ENCODE results near the gene KRTAP13-1.

KRTAP13-1 gene

DNA sequence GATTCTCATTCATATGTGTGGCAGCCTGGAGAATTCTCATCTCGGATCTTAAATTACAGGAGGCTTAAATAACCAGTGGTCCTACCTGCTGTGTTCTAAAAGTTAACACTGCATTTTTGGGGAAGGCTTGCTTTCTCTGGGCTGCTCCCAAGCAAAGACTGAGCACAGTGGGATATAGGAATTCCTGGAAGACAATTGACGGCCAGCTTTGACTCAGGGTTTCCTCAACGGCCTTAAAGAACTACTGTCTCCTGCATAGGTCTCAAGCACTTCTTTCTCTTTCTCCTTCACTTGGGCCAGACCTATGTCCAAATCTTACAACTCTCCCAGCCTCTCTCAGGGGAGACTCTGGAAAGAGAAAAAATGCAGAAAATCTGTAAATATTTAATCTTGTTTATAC lies 30.9 kb downstream of the KRTAP13-1 start:
- DNase-seq (ENCODE audit: low spot score), result no peak
- in situ Hi-C loops (cut with MboI; ENCODE audit: low sequenced_read_pairs, unreplicated experiment), result loop anchor here (25.0 kb wide), 1 partner anchor 111 kb away; the partner anchor contains the start of gene KRTAP19-6
- TF ChIP-seq, protein P1, sequence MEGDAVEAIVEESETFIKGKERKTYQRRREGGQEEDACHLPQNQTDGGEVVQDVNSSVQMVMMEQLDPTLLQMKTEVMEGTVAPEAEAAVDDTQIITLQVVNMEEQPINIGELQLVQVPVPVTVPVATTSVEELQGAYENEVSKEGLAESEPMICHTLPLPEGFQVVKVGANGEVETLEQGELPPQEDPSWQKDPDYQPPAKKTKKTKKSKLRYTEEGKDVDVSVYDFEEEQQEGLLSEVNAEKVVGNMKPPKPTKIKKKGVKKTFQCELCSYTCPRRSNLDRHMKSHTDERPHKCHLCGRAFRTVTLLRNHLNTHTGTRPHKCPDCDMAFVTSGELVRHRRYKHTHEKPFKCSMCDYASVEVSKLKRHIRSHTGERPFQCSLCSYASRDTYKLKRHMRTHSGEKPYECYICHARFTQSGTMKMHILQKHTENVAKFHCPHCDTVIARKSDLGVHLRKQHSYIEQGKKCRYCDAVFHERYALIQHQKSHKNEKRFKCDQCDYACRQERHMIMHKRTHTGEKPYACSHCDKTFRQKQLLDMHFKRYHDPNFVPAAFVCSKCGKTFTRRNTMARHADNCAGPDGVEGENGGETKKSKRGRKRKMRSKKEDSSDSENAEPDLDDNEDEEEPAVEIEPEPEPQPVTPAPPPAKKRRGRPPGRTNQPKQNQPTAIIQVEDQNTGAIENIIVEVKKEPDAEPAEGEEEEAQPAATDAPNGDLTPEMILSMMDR (IDR thresholded peaks at IDR 0.05; ENCODE audit: borderline replicate concordance, control extremely low read depth, extremely low read depth, insufficient read depth, missing control alignments), result no peak

DNA sequence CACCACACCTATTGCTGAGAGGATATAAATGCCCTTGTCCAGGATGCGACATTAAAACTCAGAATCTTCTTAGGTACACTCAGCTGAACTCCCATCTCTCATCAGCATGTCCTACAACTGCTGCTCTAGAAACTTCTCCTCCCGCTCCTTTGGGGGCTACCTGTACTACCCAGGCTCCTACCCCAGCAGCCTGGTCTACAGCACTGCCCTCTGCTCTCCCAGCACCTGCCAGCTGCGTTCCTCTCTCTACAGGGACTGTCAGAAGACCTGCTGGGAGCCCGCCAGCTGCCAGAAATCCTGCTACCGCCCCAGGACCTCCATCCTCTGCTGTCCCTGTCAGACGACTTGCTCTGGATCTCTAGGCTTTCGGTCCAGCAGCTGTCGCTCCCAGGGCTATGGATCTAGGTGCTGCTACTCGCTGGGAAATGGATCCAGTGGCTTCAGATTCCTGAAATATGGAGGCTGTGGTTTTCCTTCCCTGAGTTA lies 34.4 kb downstream of the KRTAP13-1 start, which contains the start of gene KRTAP13-4:
TSS of gene KRTAP13-4 (plus strand) at position 51 of the 486 bp plus-strand sequence. CDS start at position 107, 56 bp downstream.
- in situ Hi-C loops (cut with MboI; ENCODE audit: low sequenced_read_pairs, unreplicated experiment), result loop anchor here (25.0 kb wide), 1 partner anchor 107 kb away; the partner anchor contains the start of gene KRTAP19-6
- no peak for DNase-seq (ENCODE audit: low spot score)
- TF ChIP-seq, protein P1 (IDR thresholded peaks at IDR 0.05; ENCODE audit: borderline replicate concordance, control extremely low read depth, extremely low read depth, insufficient read depth, missing control alignments), result no peak

DNA sequence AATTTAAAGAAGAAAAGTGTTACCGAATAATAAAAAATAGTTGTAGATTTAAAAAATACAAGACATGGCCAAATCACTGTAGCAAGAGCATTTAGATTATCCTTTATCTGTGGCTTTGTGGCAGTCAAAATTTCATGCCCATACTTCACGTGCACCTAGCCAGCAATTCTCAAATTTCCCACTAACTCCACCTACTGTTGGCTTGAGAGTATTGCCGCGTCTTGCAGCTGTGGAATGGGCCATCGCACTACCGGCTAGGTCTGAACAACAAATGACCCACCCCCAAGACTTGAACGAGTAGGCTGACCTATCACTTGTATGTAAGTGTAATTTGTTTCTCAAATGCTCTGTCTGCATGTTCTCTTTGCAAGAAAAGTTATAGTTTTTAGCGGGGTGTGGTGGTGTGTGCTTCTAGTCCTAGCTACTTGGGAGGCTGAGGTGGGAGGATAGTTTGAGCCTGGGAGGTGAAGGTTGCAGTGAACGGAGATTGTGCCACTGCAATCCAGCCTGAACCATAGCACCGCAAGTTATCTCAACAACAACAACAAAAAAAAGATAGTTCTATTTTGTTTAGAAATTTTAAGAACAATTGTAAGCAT lies 38.3 kb downstream of the KRTAP13-1 start:
- DNase-seq (ENCODE audit: low spot score), result no peak
- in situ Hi-C loops (cut with MboI; ENCODE audit: low sequenced_read_pairs, unreplicated experiment), result loop anchor here (25.0 kb wide), 1 partner anchor 103 kb away; the partner anchor contains the start of gene KRTAP19-6
- TF ChIP-seq, protein P1 (IDR thresholded peaks at IDR 0.05; ENCODE audit: borderline replicate concordance, control extremely low read depth, extremely low read depth, insufficient read depth, missing control alignments), result no peak

DNA sequence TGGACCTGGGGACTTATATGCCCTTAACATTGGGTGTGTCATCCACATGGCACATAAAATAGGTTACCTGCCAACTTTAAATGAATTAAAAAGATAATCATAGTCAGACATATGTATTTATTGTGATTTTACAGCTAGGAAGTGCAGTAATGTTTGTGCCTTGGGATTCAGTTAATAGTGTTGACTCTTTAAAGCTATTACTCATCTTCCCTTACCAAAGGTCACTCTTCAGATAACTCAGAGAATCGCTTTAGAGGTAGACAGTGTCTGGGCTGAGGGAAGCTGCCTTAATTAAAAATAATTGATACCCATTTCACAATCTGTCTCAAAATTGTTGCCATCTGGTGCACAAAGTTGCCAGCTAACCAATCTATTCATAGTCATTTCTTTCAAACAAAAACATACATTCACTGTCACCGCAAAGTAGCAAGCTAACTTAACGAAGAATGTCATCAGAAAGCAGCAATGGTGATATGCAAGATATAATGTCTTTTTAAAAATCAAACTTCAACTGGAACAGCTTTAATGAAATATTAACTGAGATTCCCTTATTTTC lies 41.3 kb downstream of the KRTAP13-1 start:
- TF ChIP-seq, protein P1 (IDR thresholded peaks at IDR 0.05; ENCODE audit: borderline replicate concordance, control extremely low read depth, extremely low read depth, insufficient read depth, missing control alignments), result no peak
- in situ Hi-C loops (cut with MboI; ENCODE audit: low sequenced_read_pairs, unreplicated experiment), result loop anchor here (25.0 kb wide), 1 partner anchor 100 kb away; the partner anchor contains the start of gene KRTAP19-6
- DNase-seq (ENCODE audit: low spot score), result no peak

DNA sequence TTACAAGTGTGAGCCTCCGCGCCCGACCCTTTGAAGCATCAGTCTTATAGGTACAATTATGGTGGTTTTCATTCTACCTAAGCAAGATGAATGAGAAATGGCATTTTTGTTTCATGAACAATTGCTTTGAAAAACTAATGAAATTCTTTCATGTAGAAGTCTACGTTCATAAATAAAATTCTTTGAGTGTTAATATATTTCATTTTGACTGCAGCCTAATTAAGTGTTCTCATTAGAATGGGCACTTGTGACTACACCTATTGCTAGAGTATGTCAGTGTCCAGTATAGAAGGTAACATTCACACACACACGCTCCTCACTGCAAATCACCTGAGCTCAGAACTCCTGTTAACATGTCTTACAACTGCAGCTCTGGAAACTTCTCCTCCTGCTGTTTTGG lies 44.1 kb downstream of the KRTAP13-1 start, which contains the start of gene KRTAP15-1:
TSS of gene KRTAP15-1 (plus strand) at position 301 of the 400 bp plus-strand sequence. CDS start at position 354, 53 bp downstream.
- TF ChIP-seq, protein P1 (IDR thresholded peaks at IDR 0.05; ENCODE audit: borderline replicate concordance, control extremely low read depth, extremely low read depth, insufficient read depth, missing control alignments), result no peak
- DNase-seq (ENCODE audit: low spot score), result no peak
- in situ Hi-C loops (cut with MboI; ENCODE audit: low sequenced_read_pairs, unreplicated experiment), result loop anchor here (25.0 kb wide), 1 partner anchor 97 kb away; the partner anchor contains the start of gene KRTAP19-6

DNA sequence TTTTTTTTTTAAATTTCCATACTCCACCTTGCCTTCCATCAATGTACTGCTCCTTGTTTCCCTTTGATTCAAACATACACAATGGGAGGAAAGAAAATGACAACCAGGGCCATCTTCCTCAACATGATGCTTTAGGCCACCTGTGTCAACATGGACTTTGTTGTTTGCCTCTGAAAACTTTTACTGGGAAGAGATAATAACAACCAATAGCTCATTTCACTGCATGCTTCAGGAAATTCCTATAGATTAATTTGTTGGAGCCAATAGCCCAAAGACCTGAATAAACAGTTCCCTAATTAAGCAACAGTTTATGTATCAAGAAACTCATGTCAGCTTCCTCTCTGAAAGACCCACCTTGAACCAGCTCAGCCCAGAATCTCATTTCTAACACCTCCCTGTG lies 47.4 kb downstream of the KRTAP13-1 start:
- in situ Hi-C loops (cut with MboI; ENCODE audit: low sequenced_read_pairs, unreplicated experiment), result loop anchor here (25.0 kb wide), 1 partner anchor 94 kb away; the partner anchor contains the start of gene KRTAP19-6
- DNase-seq (ENCODE audit: low spot score), result no peak
- TF ChIP-seq, protein P1 (IDR thresholded peaks at IDR 0.05; ENCODE audit: borderline replicate concordance, control extremely low read depth, extremely low read depth, insufficient read depth, missing control alignments), result no peak
